Cerebellar nuclear complex (tissue), 1 donor: ENCODE measurements around the gene IGLON5.

Experiments used
- DNase-seq, 2 experiments: peaks; one replicate each; lab custom pipeline; 2025; lab: John Stamatoyannopoulos, UW

IGLON5 gene

DNA sequence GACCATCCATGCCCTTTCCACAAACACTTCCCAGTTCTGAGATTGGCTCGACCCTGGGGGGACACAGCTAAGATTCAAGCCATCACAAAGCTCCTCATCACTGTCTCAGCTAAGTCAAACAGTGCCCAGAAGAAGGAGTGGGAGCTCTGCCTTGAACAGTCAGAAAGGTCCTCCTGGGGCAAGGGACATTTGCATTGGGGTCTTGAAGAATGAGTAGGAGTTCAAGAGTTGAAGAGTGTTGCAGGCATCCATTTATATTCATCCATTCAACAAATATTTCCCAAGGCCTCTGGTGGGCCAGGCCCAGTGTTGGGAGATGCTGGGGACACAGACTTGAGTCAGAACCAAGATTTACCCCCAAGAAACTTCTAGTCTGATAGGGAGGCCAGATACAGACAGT lies 6.5 kb downstream of the IGLON5 start:
- DNase-seq, result no peak

GRCh38 chr19:51318687-51319648 lies 7.5 kb downstream of the IGLON5 start:
- peak; percentile 66 to 88 for DNase-seq

DNA sequence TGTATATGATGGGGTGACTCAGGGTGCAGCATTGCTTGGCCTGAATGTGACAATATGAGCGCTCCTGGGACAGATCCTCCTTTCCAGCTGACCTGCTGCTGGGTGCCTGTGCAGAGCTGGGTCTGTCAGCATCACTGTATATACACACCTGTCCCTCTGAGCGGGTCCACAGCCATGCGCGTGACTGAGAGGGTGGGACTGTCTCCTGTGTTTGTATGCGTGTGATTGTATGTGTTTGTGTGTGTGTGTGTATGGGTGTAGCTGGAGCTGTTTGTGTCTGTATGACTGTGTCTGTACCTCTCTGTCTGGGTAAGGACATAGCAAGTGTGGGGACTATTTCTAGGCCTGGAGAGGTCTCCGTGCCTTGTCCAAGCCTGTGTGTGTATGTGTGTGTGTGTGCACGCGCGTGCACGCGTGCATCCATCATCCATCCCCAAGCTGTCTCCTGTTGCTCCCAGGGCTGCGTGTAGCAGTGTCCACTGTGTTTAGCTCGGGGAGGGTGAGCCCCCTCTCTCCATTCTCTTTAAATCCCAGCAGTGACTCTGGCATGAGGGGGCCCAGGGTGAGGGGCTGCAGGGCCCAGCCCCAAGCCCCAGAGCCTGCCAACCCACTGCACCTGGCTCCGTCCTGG lies 8.3 kb downstream of the IGLON5 start:
- DNase-seq, result no peak

DNA sequence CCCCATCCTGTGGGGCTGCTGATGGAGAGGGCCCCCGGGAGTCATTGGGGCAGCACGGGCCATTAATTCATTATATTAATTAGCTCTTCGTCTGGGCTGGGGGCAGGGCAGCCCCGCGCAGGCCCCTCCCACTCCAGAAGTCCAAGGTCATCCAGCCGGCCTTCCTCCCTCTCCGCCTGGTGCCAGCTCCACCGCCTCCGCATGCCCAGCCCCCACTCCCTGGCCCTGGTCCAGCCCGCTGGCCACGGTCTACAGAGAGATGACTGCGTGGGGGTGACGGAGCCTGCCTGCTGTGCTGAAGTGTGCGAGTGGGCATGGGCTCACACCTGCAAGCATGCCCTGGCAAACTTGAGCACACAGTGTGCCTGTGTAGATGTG lies 8.8 kb downstream of the IGLON5 start:
- no peak for DNase-seq

DNA sequence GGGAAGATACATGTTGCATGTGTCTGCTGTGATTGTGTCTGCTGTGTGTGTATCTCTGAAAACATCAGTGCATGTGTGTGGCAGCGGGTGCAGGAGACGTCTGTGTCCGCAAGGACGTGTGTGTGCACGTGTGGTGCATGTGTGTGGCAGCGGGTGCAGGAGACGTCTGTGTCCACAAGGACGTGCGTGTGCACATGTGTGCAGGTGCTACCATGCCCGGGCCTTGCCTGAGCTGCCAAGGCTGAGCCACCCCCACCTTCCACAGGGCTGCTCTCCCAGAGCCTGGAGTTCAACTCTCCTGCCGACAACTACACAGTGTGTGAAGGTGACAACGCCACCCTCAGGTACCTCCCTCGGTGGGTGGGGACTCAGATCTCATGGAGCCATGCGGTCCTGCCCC lies 10.4 kb downstream of the IGLON5 start:
- no peak for DNase-seq

GRCh38 chr19:51323481-51324166 lies 12.2 kb downstream of the IGLON5 start:
- no peak for DNase-seq

DNA sequence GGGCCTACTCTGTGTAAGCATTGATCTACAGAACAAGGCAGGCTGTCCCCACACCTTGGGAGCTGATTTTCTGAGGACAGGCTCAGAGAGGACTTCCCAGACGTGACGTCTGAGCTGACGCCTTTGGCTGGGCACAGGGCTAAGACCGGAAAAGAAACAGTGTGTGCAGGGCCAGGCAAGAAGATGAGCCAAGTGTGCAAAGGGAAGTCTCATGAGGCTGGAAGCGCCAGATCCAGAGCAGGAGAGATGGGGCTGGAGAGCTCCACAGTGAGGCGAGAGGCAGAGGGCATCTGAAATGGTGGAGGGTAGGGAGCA lies 12.7 kb downstream of the IGLON5 start:
- DNase-seq, result no peak

- no peak for DNase-seq
Observed at GRCh38 chr19:51325161-51325976, 13.9 kb downstream of the IGLON5 start.

DNA sequence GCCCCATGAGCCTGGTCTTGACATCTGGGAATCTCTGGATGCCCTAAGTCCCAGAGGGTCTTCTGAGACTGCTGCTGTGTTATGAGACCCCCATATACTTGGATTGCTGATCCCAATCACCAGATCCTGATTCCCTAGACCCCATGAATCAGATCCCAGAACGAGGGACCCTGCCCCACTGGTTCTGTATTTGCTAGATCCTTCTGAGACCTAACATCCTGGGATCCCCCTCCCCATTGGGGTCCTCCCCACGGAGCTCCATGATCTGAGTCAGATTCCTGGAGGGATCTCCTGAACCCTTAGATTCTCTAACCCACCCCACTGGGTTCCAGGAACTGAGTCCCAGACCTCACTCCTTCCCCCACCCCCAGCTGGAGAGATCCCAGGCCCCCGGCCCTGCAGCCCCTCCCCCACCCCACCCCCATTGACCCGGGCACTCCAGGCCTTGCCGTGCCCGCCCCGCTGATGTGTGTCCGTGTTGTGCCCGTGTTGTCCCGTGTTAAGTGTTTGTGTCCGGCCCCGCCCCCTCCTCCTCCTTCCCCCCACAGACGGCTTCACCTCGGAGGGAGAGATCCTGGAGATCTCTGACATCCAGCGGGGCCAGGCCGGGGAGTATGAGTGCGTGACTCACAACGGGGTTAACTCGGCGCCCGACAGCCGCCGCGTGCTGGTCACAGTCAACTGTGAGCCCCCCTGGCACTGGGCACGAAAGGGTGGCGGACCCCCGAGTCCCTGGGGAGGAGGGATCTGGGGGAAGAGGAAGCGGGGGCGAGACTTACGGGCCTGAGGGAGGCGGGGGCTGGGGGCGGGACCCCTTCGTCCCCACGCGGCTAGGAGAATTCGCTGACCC lies 15.0 kb downstream of the IGLON5 start:
- no peak for DNase-seq

DNA sequence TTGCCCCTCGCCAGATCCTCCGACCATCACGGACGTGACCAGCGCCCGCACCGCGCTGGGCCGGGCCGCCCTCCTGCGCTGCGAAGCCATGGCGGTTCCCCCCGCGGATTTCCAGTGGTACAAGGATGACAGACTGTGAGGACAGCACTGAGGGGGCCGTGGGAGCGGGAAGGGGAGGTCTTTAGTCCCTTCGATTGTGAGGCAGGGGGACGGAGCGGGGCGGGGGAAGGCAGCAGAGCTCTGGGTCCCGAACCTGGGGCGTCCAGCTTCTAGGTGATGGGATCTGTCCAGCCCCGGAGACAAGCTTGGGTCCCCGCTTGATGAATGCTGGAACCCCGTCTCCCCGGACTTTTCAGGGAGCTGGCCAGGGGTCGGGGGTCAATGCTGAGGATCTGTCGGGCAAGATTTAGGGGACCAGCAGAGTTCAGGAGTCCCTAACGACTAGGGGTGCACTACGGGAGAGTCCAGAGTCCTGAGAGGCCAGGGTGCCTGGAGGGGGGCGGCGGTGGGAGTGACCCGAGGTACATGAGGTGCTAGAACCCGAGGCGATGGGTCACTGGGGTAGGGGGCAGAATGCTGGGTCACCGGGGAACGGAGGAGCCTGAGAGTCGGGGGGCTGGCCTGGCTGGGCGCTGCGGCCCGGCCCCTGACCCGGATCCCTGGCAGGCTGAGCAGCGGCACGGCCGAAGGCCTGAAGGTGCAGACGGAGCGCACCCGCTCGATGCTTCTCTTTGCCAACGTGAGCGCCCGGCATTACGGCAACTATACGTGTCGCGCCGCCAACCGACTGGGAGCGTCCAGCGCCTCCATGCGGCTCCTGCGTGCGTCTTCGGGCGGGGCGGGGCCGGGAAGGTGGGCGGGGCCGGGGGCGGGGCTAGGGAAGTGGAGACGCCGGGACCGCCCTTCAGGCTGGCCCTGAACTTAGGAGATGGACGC lies 15.9 kb downstream of the IGLON5 start:
- no peak for DNase-seq

DNA sequence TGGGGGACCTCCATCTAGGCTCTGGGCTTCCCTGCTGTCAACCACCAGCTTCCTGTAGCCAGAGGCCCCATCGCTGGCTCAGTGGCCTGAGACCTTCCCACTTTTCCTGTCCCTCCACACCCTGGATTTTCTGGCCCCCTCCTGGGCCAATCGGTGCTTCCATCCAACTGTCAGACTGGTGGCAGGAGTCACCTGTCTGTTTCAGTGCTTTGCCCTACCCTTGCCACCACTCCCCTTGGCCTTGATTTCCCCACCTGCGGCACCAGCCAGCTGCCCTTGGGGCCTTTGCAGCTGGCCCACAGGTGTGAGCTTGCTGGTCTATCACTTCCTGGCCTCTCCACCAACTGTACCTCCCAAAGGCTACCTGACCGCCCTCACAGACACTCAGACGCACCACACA lies 18.0 kb downstream of the IGLON5 start:
- DNase-seq, result no peak

DNA sequence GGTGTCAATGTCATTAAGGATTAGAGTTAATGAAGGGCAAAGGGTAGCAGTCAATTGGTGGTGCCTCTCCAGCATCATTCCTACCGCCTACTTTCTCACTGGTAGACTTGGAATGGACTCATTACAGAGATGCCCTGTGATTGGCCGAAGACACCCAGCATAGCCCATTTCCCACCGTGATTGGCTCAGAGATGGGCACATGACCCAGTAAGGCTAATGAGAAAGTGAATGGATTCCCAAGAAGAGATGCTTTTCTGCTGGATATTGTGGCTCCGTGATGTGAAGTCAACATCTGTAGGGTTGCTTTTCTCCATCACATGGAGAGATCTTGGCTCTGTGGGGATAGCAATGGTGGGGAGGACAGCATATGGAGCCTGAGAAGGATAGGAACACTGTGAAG lies 18.9 kb downstream of the IGLON5 start:
- no peak for DNase-seq

DNA sequence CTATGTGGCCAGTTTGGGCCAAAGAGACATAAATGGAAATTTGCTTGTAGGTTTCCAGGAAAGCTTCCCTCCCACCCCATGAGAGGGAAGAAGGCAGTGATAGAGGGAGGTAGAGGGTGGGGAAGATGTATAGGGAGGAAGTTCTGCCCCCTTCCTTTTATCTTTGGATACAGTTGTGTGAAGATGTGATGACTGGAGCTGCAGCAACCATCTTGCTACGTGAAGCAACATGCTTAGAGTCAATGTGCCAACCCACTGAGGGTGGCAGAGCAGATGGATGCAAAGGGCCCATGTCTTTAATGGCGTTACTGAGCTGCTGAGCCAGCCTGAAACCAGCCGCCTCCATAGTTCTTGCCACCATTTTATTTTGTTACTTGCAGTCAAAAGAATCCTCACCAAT lies 19.7 kb downstream of the IGLON5 start:
- DNase-seq, result no peak

DNA sequence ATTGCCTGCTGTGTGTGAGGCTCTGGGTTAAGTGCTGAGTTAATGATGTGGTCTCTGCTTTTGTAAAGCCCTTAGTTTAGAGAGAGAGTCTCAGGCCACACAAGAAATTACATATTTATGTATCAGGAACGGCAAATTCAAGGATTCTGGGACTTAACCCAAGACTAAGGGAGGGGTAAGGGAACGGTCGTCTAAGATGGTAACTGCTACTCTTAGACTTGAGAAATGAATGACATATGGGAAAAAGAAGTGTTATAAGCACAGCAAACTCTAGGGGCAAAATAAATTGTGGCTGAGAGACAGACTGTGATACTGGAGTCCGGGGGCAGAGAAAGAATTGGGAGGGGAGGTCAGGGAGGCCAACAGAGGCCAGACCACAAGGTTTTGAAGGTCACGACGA lies 20.3 kb downstream of the IGLON5 start:
- no peak for DNase-seq

GRCh38 chr19:51333836-51334460 lies 22.5 kb downstream of the IGLON5 start:
- peak; percentile 96 to 97 for DNase-seq

- no peak for DNase-seq
Observed at GRCh38 chr19:51337141-51337860, 25.9 kb downstream of the IGLON5 start.

GRCh38 chr19:51337861-51338562 lies 26.6 kb downstream of the IGLON5 start:
- no peak for DNase-seq
